Measurements from ENCODE around the gene HOXC9.

The HOXC9 gene

GRCh38 chr12:53963434-53964314 is 36.3 kb upstream of the HOXC9 start:
- no peak for DNase-seq

DNA sequence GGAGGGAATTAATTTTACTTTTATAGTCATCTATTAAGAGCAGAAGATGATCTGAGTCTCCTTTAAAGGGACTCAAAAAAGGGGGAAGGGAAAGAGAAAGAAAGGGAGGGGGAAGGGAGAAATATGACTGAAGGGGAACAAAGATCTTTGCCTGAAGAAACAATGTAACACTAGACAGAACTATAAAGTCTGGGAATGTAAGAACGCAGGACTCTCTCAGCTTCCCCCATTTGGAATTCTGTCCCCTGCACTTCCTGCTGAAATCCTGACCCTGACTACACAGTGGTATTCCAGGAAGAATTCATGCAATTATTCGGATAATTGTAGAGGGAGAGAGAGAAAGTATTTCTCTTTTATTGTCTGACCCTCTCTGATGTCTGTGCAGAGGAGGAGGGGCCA is 35.6 kb upstream of the HOXC9 start:
- no peak for DNase-seq

DNA sequence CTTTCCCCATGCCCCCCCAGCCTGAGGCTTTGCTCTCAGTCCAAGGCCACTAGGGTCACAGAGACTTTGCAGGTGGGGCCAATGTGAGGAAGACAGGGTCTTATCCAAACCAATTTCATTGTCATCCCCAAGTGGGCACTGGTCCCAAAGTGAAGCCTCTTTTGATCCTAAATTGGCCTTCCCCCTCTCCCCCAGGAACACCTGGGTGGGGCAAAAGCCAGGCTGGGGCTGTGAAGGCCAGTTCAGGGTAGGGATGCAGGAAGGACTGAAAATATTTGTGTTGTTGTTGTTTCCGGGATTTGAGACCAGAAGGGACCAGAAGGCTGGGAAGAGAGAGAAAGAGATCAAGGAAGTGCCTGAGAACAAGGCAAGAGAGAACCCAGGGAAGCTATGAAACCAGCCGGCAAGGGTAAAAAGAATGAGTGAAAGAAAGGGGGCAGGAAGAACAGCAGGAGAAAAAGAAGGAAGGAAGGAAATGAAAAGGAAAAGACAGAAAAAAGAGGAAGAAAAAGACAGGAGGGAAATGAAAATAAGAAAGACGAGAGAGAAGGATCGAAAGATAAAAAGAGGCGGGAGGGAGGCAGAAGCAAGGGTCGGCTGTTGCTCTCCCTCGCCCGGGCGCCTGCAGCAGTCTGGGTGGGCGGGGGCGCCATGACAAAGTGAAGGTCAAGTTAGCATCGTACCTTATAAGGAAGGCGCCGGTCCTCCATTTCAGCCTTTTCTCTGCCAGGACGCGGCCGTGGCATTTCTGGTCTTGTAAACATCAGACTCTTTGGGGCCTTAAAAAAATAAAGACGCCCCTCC is 34.5 kb upstream of the HOXC9 start:
- no peak for DNase-seq

- DNase-seq, result no peak
These were observed 33.9 kb upstream of the HOXC9 start for GRCh38 chr12:53966085-53966384.

DNA sequence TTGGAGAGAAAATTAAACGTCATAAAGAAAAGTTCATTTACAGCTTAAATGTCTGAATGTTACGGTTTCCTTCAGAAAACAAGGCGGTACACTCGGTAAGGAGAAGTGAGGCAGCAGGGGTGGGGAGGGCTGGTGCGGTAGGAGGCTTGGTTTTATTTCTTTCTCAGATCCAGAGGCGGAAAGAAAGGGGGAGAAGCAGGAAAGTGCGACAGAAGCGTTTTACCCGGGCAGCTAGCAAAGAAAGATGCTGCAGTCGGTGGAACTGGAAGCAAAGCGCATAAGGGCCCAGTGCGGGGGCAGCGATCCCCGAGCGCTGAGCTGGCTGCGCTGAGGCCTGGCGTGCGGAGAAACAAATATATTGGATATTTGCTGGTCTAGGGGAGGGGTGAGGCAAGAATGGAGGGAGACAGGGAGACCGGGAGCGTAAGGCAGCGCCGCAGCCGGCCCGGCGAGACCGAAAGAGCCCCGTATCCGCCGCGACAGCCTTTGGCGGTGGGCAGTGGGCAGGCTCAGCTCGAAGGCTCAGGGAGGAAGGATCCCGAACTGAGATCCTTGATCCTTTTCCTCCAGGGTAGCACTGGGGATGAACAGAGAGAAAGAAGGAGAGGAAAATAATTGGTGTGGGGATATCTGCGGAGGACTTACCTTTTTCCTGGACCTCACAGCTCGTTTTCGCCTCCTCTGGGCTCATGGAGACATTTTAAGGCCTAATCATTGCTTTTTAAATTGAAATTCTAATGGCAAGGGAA is 33.4 kb upstream of the HOXC9 start:
- no peak for DNase-seq

- no peak for DNase-seq
These were observed 32.5 kb upstream of the HOXC9 start for GRCh38 chr12:53967421-53967925.

- DNase-seq, result no peak
These were observed 31.5 kb upstream of the HOXC9 start for GRCh38 chr12:53968214-53969127.

DNA sequence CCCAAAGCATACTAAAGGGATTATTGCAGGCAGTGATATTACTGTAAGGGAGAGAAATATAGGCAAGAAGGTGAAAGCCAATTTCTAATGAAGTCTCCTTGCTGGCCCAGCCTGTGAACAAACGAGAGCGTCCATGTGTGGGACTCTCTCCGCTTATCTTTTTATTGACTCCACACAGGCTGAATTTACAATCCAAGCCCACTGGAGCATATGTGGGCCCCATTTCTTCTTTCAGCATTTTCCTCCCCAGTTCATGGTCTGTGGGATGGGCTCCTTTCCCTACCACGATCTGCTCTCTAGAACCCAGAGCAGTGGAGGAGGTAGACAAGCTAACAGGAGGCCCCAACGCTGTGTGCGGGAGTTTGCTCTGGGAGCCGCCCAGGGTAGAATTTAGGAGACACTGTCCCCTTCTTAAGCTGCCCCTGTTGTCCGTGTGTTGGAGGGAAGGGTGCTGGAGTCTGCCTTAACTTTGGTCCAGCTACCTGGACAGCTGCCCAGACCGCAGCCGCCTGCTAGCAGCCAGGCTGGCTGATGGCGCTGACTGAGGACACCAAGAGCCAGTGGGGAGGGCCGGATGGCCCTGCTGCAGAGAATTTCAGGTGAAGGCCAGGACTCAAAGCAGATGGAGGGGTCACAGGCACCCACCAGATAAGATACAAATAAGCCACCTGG is 30.2 kb upstream of the HOXC9 start:
- DNase-seq, result no peak

DNA sequence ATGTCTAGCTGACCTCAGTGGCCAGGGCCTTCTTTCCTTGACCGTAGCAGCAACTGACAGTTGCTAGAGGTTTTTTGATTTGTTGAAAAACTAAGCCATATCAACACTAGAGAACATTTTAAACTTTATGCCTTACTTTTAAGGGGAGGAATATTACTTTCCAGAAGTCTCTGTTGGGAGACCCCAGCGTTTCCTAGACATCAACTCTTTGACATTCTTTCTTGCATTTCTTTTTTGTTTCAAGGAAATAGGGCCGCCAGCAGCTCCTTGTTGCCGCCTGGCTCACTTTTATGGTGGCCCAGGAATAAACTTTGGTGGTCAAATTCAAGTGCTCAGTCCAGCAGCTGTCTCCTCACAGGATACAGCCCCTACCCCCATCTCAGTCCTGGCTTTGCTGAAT is 29.5 kb upstream of the HOXC9 start:
- DNase-seq, result no peak

GRCh38 chr12:53971129-53971528 is 28.8 kb upstream of the HOXC9 start:
- no peak for DNase-seq

DNA sequence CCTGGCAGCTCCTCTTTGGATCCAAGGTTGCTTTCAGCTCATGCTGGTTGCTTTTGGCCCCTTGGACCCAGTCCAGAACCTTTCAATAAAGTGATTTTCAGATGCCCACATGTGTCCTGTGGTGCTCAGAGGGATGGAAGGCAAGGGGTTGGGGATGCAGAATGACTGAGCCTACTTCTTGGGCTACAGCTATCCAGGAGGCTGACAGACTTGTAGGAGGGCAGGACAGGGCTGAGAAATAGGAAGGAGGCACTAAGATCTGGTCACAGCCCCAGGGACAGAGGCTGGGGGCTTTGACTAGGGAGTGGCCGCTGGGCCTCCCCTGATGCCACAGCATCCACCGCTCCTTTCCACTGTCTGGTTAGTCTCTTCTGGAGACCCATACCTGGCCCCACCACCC is 28.3 kb upstream of the HOXC9 start:
- DNase-seq, result no peak

DNA sequence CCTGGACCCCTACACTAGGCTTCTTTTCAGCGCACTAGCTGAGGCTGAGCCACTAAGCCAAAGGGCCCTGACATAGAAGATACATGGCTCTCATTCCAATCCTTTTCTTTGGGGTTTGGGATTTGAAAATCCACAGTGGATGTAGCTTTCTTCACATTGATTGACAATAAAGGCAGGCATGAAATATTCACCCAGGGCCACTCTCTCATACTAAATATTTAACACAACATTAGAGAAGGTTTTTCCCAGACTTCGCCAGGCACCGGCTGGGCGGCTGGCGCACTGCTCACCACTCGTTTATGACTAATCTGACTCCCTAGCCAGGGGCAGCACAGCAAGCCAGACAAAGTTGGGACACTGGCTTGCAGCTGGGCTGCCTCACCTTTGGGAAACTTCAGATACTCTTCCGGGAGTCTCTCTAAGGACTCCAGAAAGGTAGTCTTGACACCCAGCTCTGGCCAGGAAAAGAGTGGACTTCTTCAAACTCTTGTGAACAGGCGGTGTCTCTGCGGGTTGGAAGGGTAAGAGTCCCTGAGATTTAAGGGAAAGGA is 27.7 kb upstream of the HOXC9 start:
- no peak for DNase-seq

DNA sequence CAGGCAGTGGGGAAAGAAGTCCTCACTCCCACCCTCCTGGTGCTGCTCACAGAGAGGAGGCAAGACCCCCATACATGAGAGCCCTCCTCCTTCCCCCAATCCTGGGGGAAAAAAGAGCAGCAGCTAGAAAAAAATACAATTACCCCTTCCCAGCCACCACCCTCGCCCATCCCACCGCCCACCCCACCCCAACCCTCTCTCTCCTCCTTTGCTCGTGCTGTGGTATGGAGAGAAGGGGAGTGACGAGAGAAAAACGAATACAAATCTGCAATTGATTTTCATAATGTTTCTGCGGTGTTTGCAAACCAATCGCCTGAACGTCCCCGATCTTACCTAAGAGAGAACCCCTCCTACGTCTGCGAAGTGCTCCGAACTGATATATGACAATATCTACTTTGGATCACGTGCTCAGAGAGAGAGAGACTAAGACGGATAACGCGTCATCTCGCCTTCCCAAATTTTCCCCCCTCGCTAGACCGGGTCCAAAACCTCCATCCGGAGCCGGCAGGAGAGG is 27.2 kb upstream of the HOXC9 start, which contains the start of gene HOXC11:
Gene HOXC11, plus strand, starts transcription at position 405 of the 514 bp plus-strand sequence. CDS start 116 bp downstream, outside the sequence.
- DNase-seq, result no peak

GRCh38 chr12:53973236-53974042 is 26.5 kb upstream of the HOXC9 start:
- DNase-seq, result no peak

DNA sequence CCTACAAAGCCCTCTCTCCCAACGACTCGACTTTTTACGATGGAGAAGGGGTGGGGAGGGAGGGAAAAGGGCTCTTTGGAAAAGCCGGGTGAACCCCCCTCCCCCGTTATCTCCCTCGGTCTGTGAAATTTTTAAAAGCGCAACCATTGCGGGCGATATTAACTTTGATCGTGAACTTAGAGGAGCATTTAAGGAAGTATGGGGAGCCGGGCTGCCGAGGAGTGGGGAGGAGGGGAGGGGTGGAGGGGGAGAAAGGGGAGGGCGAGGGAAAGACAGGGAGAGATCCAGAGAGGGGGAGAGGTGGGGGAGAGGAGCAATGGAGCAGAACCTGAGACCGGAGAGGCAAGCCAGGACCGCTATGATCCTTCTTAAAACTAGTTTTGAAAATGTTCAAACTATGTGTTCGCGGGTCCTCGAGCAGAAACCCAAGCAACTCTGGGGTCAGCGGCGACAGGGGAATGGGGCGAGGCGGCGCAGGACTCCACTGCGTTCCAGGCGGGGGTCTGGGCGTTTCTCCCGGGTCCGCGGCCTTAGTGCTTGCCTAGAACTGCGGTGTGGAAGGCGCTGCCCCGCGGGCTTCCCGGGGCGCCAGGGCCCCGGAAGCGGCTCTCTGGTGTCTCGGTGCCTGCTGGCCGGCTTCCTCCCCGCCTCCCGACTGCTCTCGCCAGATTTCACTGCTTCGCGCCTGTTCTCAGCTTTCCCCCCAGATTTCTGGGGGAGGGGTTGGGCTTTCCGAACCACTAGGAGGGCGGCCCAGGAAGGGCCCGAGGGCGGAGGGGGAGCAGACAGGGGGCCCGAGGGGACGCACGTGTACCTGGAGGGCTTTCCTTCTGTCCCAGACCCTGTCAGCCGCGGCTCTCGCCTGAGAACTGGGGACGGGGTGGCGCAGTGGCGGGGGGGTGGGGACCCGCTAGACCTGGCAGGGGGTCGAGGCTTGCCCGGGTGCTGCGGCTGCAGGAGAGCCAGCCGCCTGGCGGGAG is 25.6 kb upstream of the HOXC9 start, which contains the start of gene HOTAIR:
Gene HOTAIR, minus strand, starts transcription at position 871 of the 980 bp plus-strand sequence.
- DNase-seq, result no peak

DNA sequence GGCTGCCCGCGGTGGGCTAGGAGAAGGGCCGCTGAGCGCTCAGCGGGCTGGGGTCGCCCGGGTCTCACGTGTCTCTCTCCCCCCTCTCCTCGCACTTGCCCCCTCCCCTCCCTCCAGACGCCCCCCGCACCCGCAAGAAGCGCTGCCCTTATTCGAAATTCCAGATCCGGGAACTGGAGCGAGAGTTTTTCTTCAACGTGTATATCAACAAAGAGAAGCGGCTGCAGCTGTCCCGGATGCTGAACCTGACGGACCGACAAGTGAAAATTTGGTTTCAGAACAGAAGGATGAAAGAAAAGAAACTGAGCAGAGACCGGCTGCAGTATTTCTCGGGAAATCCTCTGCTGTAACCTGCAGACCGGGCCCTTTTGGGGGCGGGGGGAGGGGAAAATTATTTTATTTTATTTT is 24.9 kb upstream of the HOXC9 start:
- no peak for DNase-seq

DNA sequence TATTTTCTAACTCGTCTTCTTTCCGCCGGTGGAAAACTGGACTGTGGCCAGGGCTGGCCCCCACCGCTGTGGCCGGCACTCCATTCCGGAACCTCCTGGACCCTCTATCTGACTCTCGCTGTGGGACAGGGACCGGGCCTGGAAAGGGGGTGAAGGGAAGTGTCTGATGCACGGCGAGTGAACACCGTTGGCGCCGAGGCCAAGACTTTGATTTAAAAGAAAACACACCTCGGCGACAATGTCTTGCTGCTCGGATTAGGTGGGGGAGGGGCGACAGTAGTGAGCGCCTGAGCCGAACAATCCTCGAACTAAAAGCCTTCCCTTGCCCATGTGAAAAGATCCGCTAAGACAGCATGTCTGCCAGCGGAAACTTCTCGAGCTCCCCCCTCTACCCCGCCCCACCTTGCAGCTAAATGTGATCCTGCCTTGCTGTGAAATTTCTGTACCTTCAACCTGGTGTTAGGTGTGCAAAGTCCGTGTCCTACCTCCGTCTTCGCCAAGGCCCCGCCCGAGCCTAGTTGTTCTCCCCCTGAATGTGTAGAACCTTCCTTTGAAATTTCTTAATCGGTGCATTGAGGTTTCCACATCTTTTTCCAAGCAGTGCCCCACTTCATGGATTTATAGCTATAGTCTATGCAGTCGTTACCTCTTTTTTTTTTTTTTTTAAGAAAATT is 24.3 kb upstream of the HOXC9 start:
- DNase-seq, result no peak

GRCh38 chr12:53976172-53976822 is 23.7 kb upstream of the HOXC9 start:
- DNase-seq, result no peak

Data from CD4-positive, alpha-beta T cell treated with Interleukin-15 for 1 hour (primary cell).